ENCODE measurements around the gene SCN9A. TPM values are rescaled to one million over a fixed set of nuclear protein-coding genes. Genes with fewer than 3 reads are reported as not detected.

Gene SCN9A
- total RNA-seq, 4 donors from 2014 or later, result 0.51 to 3.5 (median 1.3) TPM

DNA sequence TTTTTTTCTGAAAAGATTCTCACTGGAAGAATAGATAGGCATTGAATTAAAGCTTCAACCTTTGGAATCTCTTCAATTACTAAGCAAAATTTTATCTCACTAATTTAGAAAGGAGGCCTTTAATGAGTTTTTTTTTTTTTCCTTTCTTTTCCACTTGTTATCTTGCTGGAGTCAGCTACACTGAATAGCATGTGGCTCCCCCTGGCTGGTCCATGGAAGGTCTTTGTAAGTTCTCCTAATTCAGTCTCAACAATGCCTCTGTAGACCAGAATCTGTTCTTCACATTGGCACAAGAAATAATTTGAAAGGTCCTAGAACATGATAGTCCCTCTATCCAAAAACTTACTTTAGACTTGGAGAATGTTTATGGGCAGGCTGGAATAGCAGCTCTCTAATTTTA lies 223.7 kb downstream of the SCN9A start:
- no peak for DNase-seq (ENCODE audit: low spot score in 2 of 2)
- no peak for TF ChIP-seq POLR2A (IDR thresholded peaks at IDR 0.05)
- TF ChIP-seq, protein P1, sequence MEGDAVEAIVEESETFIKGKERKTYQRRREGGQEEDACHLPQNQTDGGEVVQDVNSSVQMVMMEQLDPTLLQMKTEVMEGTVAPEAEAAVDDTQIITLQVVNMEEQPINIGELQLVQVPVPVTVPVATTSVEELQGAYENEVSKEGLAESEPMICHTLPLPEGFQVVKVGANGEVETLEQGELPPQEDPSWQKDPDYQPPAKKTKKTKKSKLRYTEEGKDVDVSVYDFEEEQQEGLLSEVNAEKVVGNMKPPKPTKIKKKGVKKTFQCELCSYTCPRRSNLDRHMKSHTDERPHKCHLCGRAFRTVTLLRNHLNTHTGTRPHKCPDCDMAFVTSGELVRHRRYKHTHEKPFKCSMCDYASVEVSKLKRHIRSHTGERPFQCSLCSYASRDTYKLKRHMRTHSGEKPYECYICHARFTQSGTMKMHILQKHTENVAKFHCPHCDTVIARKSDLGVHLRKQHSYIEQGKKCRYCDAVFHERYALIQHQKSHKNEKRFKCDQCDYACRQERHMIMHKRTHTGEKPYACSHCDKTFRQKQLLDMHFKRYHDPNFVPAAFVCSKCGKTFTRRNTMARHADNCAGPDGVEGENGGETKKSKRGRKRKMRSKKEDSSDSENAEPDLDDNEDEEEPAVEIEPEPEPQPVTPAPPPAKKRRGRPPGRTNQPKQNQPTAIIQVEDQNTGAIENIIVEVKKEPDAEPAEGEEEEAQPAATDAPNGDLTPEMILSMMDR (IDR thresholded peaks at IDR 0.05), result no peak
- intact Hi-C loops (cut with DNase I; ENCODE audit: low total_unique reads), result no loop called here
- no peak overlapping the region for H3K4me3 ChIP-seq (ENCODE audit: low read depth, poor library complexity, severe bottlenecking)

DNA sequence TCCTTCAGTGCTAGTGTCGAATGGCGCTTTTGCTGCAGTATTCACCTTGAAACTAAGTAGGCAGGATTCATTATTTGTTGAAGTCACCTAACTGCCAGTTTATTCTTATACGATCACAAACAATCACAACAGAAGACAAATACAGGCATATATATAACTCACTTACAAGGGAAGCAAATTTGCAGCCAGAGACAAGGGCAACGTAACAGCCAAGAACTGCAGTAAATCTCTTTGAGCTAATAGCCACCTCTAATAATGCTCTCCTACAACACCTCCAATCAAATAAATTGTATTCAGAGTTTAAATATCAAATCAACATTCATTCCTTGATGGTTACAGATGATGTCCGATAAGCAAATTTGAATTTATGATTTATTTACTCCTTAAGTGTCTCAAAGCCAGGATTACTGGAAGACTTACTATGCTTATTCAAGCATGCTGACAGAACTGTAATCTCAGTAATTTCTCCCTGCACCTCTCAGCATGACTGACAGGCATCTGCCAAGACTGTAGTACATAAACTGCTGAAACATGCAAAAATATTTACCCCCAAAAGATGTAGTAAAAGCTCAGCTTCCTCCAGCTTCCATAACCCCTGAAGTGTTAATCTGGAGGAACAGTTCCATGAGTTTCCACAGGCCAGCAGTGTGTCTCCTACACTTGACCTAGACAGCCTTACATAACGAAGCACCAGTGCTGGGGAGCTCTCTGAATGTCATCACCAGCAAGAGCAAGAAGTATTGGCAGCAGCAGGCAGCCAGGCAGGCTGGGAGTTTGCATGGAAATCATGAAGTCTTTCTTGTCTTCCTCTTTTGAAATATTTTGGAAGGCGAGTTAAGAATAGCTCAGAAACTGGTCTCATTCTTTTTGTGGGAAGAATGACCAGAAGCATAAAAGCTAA lies 227.0 kb downstream of the SCN9A start:
- WGBS, 2 donors, result 67 to 68% methylated on average over 7 of the region's 7 CpGs
- intact Hi-C loops (cut with DNase I; ENCODE audit: low total_unique reads), result no loop called here
- no peak overlapping the region for H3K4me3 ChIP-seq (ENCODE audit: low read depth, poor library complexity, severe bottlenecking)
- DNase-seq (ENCODE audit: low spot score in 2 of 2), result no peak
- TF ChIP-seq, protein P1 (IDR thresholded peaks at IDR 0.05), result no peak
- no peak for TF ChIP-seq POLR2A (IDR thresholded peaks at IDR 0.05)

DNA sequence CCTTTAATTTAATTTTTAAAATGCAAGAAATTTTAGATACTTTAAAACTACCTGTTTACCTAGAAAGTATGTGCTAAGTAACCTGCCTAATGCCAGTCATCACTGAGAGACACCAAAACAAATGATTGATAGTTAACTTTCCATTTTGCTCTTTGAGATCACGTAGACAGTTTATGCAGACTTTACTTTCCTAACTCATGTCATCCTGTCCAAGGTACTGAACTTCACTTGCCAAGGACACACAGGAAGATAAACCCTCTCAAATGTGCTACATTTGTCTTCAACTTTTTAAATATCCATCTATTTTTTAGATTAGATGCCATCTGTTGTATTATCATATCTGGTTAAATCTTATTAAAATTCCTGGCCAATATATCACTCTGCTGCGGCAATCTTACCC lies 227.9 kb downstream of the SCN9A start:
- WGBS, 2 donors, result 58 to 61% methylated on average over 2 of the region's 2 CpGs
- H3K4me3 ChIP-seq (ENCODE audit: low read depth, poor library complexity, severe bottlenecking), result no peak overlapping the region
- no peak for DNase-seq (ENCODE audit: low spot score in 2 of 2)
- intact Hi-C loops (cut with DNase I; ENCODE audit: low total_unique reads), result no loop called here
- no peak for TF ChIP-seq POLR2A (IDR thresholded peaks at IDR 0.05)
- TF ChIP-seq, protein P1 (IDR thresholded peaks at IDR 0.05), result no peak

Other genes with a start within 250 kb of the SCN9A start
- gene SCN1A, start 247.9 kb downstream of the SCN9A start, total RNA-seq, result under 1 TPM in 1 of 4 donors, not detected in 3; 0.04 TPM
- 1 to 10 TPM; 2.1 to 7.3 (median 3.0) TPM for gene SCN7A, start 118.3 kb upstream of the SCN9A start, total RNA-seq

All from lower leg skin (tissue), 4 donors.